SK-N-SH treated with all-trans-retinoic acid at 6 μM for 48 hours (cell line): ENCODE results near the gene ECE1.

Experiments
- ARNTL ChIP-seq: fragments of 450-650 bp; formaldehyde crosslinking; IDR thresholded peaks from 2 replicates; pipeline ENCODE4 v1.5.0; 2020; ENCODE audit warnings: low read depth, mild to moderate bottlenecking, moderate library complexity, borderline replicate concordance
- BACH2 ChIP-seq: fragments of 250-450 bp; sonication (Bioruptor Pico); IDR thresholded peaks from 2 replicates; pipeline ENCODE4 v1.9.0; 2021; ENCODE audit warnings: mild to moderate bottlenecking, borderline replicate concordance
- CSRNP3 ChIP-seq: fragments of 250-450 bp; sonication (Bioruptor Pico); IDR thresholded peaks from 2 replicates; pipeline ENCODE4 v1.5.1; 2021; ENCODE audit warnings: mild to moderate bottlenecking, moderate library complexity
- ISL1 ChIP-seq: fragments of 250-450 bp; sonication (Bioruptor Pico); IDR thresholded peaks from 2 replicates; pipeline ENCODE4 v2.1.2; 2022; ENCODE audit warnings: mild to moderate bottlenecking, moderate library complexity
- OSR1 ChIP-seq: fragments of 250-450 bp; sonication (Bioruptor Pico); IDR thresholded peaks from 2 replicates; pipeline ENCODE4 v1.8.0; 2022; ENCODE audit warnings: moderate library complexity, mild to moderate bottlenecking, inconsistent platforms
- PATZ1 ChIP-seq: fragments of 250-450 bp; sonication (Bioruptor Pico); IDR thresholded peaks from 2 replicates; pipeline ENCODE4 v1.8.0; 2020; ENCODE audit warnings: mild to moderate bottlenecking, moderate library complexity, borderline replicate concordance
- POU6F1 ChIP-seq: fragments of 250-450 bp; sonication (Bioruptor Pico); IDR thresholded peaks from 2 replicates; pipeline ENCODE4 v1.8.0; 2021; ENCODE audit warnings: low read depth, mild to moderate bottlenecking, moderate library complexity, borderline replicate concordance
- PPARA ChIP-seq: fragments of 250-450 bp; sonication (Bioruptor Pico); IDR thresholded peaks from 2 replicates; pipeline ENCODE4 v1.5.0; 2020; ENCODE audit warnings: mild to moderate bottlenecking, borderline replicate concordance
- RARB ChIP-seq: fragments of 250-450 bp; sonication (Bioruptor Pico); IDR thresholded peaks from 2 replicates; pipeline ENCODE4 v1.8.0; 2021; ENCODE audit warnings: mild to moderate bottlenecking, moderate library complexity
- TOX ChIP-seq: fragments of 250-450 bp; sonication (Bioruptor Pico); IDR thresholded peaks from 2 replicates; pipeline ENCODE4 v1.8.0; 2021; ENCODE audit warnings: mild to moderate bottlenecking, moderate library complexity, borderline replicate concordance
- ZFP3 ChIP-seq: fragments of 250-450 bp; sonication (Bioruptor Pico); IDR thresholded peaks from 2 replicates; pipeline ENCODE4 v1.5.0; 2020; ENCODE audit warnings: mild to moderate bottlenecking, moderate library complexity
- ZFP30 ChIP-seq: fragments of 450-650 bp; formaldehyde crosslinking; IDR thresholded peaks from 2 replicates; pipeline ENCODE4 v1.5.0; 2022; ENCODE audit warnings: mild to moderate bottlenecking, moderate library complexity
- ZNF8 ChIP-seq: fragments of 450-650 bp; formaldehyde crosslinking; IDR thresholded peaks from 2 replicates; pipeline ENCODE4 v1.5.0; 2020; ENCODE audit warnings: mild to moderate bottlenecking, moderate library complexity

- TF ChIP-seq PPARA (CRISPR knock-in tag): no peak
- no peak for TF ChIP-seq PATZ1 (CRISPR knock-in tag)
- TF ChIP-seq ZFP3 (CRISPR knock-in tag): no peak
- TF ChIP-seq ZFP30 (CRISPR knock-in tag): no peak
- TF ChIP-seq CSRNP3 (CRISPR knock-in tag): no peak
- TF ChIP-seq ZNF8 (CRISPR knock-in tag): no peak
- no peak for TF ChIP-seq ARNTL (CRISPR knock-in tag)
- TF ChIP-seq RARB (CRISPR knock-in tag): no peak
- no peak for TF ChIP-seq ISL1 (CRISPR knock-in tag)
- TF ChIP-seq OSR1 (CRISPR knock-in tag): no peak
- TF ChIP-seq BACH2 (CRISPR knock-in tag): no peak
- TF ChIP-seq TOX: no peak
- no peak for TF ChIP-seq POU6F1 (CRISPR knock-in tag)
Measured at GRCh38 chr1:21188235-21188634, 102.0 kb downstream of the ECE1 start.
